Measurements from ENCODE around the gene TASP1. TPM values are rescaled to one million over a fixed set of nuclear protein-coding genes. Genes with fewer than 3 reads are reported as not detected.
"Not testable (repeated sequence)": the region's sequence is repeated elsewhere in the genome, so short reads cannot be mapped to it uniquely, and the experiment has no call there.

Gene TASP1
- total and polyA plus RNA-seq, 9 donors = 5.8 to 10.7 (median 6.8) TPM

DNA sequence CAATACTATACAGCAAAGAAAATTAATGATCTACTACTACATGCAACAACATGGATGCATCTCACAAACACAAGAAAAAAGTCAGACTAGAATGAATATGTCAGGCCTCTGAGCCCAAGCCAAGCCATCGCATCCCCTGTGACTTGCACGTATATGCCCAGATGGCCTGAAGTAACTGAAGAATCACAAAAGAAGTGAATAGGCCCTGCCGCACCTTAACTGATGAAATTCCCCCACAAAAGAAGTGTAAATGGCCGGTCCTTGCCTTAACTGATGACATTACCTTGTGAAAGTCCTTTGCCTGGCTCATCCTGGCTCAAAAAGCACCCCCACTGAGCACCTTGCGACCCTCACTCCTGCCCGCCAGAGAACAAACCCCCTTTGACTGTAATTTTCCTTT lies 280.9 kb downstream of the TASP1 start:
- H3K9me3 ChIP-seq (replicated peaks; ENCODE audit: control insufficient read depth, low read depth, low read length); H3K27me3 ChIP-seq (ENCODE audit: control insufficient read depth, insufficient read depth, low read length); H3K4me1 ChIP-seq (ENCODE audit: control insufficient read depth, insufficient read depth, low read length); H3K36me3 ChIP-seq (ENCODE audit: control insufficient read depth, insufficient read depth, low read length); H3K4me3 ChIP-seq (ENCODE audit: low read length); H3K27ac ChIP-seq (ENCODE audit: low read length); DNase-seq: not testable (repeated sequence)
- 95% methylated on average over 3 of the region's 6 CpGs for WGBS (ENCODE audit: insufficient coverage)

DNA sequence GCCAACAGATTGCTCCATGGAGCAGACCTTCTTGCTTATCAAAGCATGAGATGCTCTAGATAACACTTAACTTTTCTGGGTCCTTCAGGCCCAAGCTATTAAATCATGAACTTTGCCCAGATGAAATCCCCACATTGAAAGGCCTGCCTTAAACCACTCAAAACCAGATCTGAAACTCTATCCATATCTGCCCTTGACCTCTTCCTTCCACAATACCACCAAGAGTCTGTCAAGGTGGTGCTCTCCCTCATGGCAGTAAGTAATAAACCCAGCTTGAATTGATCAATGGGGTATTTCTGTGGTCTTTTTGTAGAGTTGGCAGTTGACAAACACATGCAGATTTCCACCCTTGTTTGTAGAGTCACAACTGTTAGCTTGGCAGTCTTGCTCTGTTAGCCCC lies 282.1 kb downstream of the TASP1 start:
- H3K27ac ChIP-seq (ENCODE audit: low read length) = no peak overlapping the region
- no peaks in the 10 kb centered on the region for H3K27me3 ChIP-seq (ENCODE audit: control insufficient read depth, insufficient read depth, low read length)
- no peaks in the 10 kb centered on the region for H3K36me3 ChIP-seq (ENCODE audit: control insufficient read depth, insufficient read depth, low read length)
- H3K4me1 ChIP-seq (ENCODE audit: control insufficient read depth, insufficient read depth, low read length) = peaks cover 2% of the 10 kb centered on the region
- H3K9me3 ChIP-seq (replicated peaks; ENCODE audit: control insufficient read depth, low read depth, low read length) = no peaks in the 10 kb centered on the region
- no peak overlapping the region for H3K4me3 ChIP-seq (ENCODE audit: low read length)
- DNase-seq = no peak

DNA sequence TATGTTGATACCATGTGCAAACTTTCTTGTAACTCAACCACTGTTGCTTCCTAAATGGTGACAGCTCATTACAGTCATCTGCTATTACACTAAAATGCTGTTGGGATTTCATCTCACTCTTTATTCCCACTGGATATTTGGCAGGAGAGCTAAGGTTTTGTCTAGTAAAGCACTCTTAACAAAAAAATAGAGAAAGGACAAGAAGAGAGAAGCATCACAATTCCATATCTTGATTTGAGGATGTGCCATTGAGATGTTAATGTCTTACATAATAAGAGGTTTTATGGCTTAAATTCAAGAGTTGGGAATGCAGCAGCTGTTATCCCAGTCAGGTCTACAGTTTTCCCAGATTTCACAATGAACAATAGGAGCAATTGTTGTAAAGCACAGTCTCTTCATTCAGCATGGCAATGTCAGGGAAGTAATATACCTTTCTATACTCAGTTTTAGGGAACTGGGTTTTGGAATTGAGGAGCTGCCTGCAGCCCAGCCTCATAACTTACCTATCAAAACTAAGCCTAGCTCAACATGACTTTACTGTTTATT lies 282.7 kb downstream of the TASP1 start:
- peak; percentile 19 for DNase-seq
- H3K27me3 ChIP-seq (ENCODE audit: control insufficient read depth, insufficient read depth, low read length) = no peaks in the 10 kb centered on the region

DNA sequence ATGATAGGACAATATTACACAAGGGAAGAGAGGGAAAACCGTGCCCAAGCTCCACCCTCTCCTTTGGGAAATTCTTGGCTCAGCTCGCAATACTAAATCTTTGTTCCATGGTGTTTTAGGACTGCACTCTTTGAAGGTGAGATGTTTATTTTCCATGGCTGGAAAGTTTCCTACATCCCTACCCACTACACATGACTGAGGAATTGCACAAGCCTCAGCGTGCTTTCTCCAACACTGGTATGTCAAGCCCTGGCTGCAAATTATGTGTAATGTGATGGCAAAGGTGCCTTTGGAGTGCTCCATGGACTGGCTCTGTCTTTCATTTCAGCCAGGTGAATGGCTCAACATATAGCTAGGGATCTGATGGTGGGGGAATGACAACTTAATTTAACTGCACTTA lies 283.3 kb downstream of the TASP1 start:
- Histone ChIP-seq H3K27ac (ENCODE audit: low read length) (no peak overlapping the region), H3K27me3 (ENCODE audit: control insufficient read depth, insufficient read depth, low read length) (no peaks in the 10 kb centered on the region), H3K4me3 (ENCODE audit: low read length) (no peak overlapping the region), H3K36me3 (ENCODE audit: control insufficient read depth, insufficient read depth, low read length) (no peaks in the 10 kb centered on the region), H3K9me3 (replicated peaks; ENCODE audit: control insufficient read depth, low read depth, low read length) (no peaks in the 10 kb centered on the region), H3K4me1 (ENCODE audit: control insufficient read depth, insufficient read depth, low read length) (peaks cover 2% of the 10 kb centered on the region)
- WGBS (ENCODE audit: insufficient coverage) = no CpG with 5 or more reads among the region's 3 CpGs
- DNase-seq = no peak

More for the DNA sequence above, 282.7 kb downstream of the TASP1 start:
- Histone ChIP-seq H3K27ac (ENCODE audit: low read length) (no peak overlapping the region), H3K36me3 (ENCODE audit: control insufficient read depth, insufficient read depth, low read length) (no peaks in the 10 kb centered on the region), H3K4me3 (ENCODE audit: low read length) (no peak overlapping the region), H3K4me1 (ENCODE audit: control insufficient read depth, insufficient read depth, low read length) (peaks cover 2% of the 10 kb centered on the region), H3K9me3 (replicated peaks; ENCODE audit: control insufficient read depth, low read depth, low read length) (no peaks in the 10 kb centered on the region)

DNA sequence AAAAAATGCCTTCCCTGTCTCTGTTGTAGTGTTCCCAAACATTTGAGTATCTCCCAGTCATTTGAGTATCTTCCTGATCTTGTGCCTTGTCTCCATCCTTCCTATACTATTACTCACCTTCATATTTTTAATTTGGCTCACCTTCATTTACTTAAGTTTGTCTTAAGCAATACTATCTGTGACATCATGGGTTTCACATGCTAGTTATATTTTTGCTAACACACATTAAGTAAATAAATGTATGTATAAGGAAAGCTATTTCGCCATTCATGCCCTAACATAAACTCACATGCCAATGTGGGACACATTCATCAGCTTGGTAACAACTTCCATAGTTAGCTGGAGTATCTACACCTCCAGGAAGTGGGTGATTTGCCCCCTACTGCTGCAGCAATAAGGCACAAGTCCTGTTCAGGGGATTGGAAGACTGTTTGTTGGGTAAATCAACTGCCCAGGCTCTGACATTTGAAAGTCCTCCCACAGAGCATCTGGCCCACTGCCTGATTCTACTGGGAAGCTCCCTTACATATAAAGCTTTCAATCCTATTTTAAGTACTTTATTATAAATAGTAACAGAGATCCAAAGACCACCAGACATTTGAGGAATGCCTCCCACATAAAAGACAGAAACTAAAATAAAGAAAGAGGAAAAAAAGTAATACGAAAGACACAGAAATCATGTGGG lies 285.3 kb downstream of the TASP1 start:
- Histone ChIP-seq H3K4me3 (ENCODE audit: low read length) (no peak overlapping the region), H3K4me1 (ENCODE audit: control insufficient read depth, insufficient read depth, low read length) (peaks cover 2% of the 10 kb centered on the region), H3K9me3 (replicated peaks; ENCODE audit: control insufficient read depth, low read depth, low read length) (no peaks in the 10 kb centered on the region), H3K27me3 (ENCODE audit: control insufficient read depth, insufficient read depth, low read length) (no peaks in the 10 kb centered on the region), H3K36me3 (ENCODE audit: control insufficient read depth, insufficient read depth, low read length) (no peaks in the 10 kb centered on the region), H3K27ac (ENCODE audit: low read length) (no peak overlapping the region)
- no CpG with 5 or more reads among the region's 2 CpGs for WGBS (ENCODE audit: insufficient coverage)
- DNase-seq = no peak

DNA sequence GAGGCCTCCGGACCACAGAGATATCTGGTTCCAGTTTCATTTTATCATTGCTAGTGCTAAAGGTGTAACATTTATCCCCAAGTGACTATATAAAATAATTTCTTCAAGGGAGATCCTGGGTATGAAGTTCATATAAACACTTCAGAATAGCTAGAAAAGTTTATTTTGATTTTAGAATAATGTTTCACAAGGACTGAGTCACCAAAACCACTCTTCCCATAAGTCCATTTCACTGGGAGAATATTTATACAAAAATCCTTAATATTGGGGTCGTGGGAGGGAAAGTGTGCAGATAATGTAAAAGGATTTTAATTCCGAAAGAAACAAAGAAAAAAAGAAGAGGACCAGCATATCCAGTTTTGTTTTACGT lies 289.5 kb downstream of the TASP1 start:
- WGBS (ENCODE audit: insufficient coverage) = no CpG with 5 or more reads among the region's 4 CpGs
- H3K4me3 ChIP-seq (ENCODE audit: low read length) = no peak overlapping the region
- no peaks in the 10 kb centered on the region for H3K36me3 ChIP-seq (ENCODE audit: control insufficient read depth, insufficient read depth, low read length)
- no peak for DNase-seq
- H3K27ac ChIP-seq (ENCODE audit: low read length) = no peak overlapping the region
- H3K9me3 ChIP-seq (replicated peaks; ENCODE audit: control insufficient read depth, low read depth, low read length) = no peaks in the 10 kb centered on the region
- no peaks in the 10 kb centered on the region for H3K27me3 ChIP-seq (ENCODE audit: control insufficient read depth, insufficient read depth, low read length)
- no peaks in the 10 kb centered on the region for H3K4me1 ChIP-seq (ENCODE audit: control insufficient read depth, insufficient read depth, low read length)

DNA sequence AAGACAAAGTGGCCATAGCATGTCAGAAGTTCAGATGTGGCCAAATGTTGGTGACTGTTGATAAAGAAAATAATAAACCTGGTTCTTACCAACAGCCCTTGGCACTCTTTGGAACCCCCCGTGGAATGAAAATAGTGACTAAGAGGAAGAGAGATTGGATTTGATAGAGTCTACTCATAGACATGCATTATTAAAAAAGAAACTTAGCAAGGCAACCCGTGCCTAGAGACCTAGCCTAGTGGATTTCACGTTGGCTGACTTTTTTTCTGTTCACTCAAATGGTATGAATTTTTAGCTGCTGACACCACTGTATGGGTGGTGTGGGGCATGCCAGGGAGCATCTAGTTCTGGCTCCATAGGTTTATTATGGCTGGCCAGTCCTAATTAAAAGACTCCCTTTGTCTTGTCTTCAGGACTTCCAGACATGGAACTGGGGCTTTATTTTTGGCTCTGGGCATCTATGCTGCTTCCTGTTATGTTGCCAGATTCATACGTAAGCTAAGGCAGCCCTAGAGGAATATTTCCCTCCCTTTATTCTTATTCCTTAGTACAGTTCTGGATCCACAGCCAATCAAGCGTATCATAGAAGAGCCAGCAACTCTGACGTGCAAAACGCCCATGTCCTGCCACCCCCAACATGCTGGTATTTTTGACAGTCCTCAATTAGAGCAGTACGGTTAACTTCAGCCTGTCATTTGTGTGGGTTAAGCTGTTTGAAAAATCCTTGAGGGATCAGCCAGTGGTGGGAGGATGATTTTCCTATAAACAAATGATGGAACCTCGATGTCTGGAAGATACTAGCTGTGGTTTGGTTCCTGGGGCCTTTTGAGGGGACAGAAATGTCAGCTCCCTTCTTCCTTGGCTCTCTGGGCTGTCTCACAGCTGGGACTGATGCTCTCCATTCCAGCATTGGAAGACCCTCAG lies 290.2 kb downstream of the TASP1 start:
- Histone ChIP-seq H3K27me3 (ENCODE audit: control insufficient read depth, insufficient read depth, low read length) (no peaks in the 10 kb centered on the region), H3K9me3 (replicated peaks; ENCODE audit: control insufficient read depth, low read depth, low read length) (no peaks in the 10 kb centered on the region), H3K27ac (ENCODE audit: low read length) (no peak overlapping the region), H3K4me1 (ENCODE audit: control insufficient read depth, insufficient read depth, low read length) (no peaks in the 10 kb centered on the region), H3K36me3 (ENCODE audit: control insufficient read depth, insufficient read depth, low read length) (no peaks in the 10 kb centered on the region), H3K4me3 (ENCODE audit: low read length) (no peak overlapping the region)
- peak; percentile 43 for DNase-seq
- WGBS (ENCODE audit: insufficient coverage) = 41% methylated on average over 3 of the region's 9 CpGs

DNA sequence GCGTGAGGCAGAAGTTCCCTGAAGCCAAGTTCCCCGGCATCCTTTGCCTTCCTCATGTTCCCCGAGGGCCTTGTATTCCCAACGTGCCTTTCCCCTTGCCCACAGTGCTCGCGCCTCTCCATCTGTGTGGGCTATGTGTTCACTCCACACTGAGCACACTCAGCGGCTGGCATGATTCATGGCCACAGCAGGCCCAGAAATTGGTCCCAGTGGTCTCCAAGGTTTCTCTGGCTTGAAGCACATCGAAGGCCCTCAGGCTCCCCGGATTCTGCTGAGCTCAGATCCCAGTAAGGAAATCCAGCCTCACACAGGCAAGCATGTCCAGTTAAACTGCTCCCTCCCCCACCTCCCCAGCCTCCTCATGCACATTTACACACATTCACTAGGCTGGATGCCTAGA lies 294.1 kb downstream of the TASP1 start:
- Histone ChIP-seq H3K4me3 (ENCODE audit: low read length) (no peak overlapping the region), H3K36me3 (ENCODE audit: control insufficient read depth, insufficient read depth, low read length) (no peaks in the 10 kb centered on the region), H3K27ac (ENCODE audit: low read length) (no peak overlapping the region), H3K4me1 (ENCODE audit: control insufficient read depth, insufficient read depth, low read length) (no peaks in the 10 kb centered on the region), H3K9me3 (replicated peaks; ENCODE audit: control insufficient read depth, low read depth, low read length) (no peaks in the 10 kb centered on the region), H3K27me3 (ENCODE audit: control insufficient read depth, insufficient read depth, low read length) (no peaks in the 10 kb centered on the region)
- DNase-seq = peak; percentile 24
- WGBS (ENCODE audit: insufficient coverage) = 51% methylated on average over 9 of the region's 9 CpGs

DNA sequence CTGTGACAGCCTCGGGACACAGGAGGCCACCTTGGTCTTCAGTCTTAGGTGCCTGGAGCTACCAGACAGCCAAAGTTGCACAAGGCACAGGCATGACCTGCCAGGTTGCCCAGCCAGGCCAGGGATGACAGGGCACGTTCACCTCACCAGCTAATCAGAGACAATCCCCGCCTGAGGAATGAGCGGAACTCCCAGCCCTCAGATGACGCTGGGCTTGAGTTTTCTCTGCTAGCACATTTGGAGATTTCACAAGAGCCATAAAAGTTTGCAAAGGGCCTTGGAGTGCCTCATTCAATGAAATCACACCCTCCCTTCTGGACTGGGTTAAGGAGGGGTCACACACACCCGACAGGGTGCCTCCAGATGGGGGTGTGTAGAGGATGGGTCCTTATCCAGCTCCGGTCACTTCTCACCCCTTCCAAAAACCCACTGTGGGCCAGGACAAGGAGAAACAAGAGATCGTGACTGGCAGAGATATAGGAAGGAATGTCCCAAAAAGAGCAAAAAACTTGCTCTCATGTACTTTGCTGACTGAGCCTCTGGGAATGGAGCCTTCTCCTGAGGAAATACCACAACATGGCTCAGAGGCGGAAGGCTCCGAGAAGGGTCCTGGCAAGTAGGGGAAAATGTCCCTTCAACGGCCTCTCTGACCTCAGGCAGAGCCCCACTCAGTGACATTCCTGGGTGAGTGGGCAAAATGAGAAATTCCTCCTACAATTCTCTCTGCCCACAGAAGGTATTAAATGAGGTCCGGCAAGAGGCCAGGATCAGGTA lies 296.1 kb downstream of the TASP1 start:
- Histone ChIP-seq H3K9me3 (replicated peaks; ENCODE audit: control insufficient read depth, low read depth, low read length) (no peaks in the 10 kb centered on the region), H3K4me3 (ENCODE audit: low read length) (no peak overlapping the region), H3K4me1 (ENCODE audit: control insufficient read depth, insufficient read depth, low read length) (no peaks in the 10 kb centered on the region), H3K36me3 (ENCODE audit: control insufficient read depth, insufficient read depth, low read length) (no peaks in the 10 kb centered on the region), H3K27ac (ENCODE audit: low read length) (no peak overlapping the region), H3K27me3 (ENCODE audit: control insufficient read depth, insufficient read depth, low read length) (no peaks in the 10 kb centered on the region)
- WGBS (ENCODE audit: insufficient coverage) = 81% methylated on average over 7 of the region's 12 CpGs
- DNase-seq = no peak
